ENCODE measurements around the gene FLYWCH2.

Gene FLYWCH2

DNA sequence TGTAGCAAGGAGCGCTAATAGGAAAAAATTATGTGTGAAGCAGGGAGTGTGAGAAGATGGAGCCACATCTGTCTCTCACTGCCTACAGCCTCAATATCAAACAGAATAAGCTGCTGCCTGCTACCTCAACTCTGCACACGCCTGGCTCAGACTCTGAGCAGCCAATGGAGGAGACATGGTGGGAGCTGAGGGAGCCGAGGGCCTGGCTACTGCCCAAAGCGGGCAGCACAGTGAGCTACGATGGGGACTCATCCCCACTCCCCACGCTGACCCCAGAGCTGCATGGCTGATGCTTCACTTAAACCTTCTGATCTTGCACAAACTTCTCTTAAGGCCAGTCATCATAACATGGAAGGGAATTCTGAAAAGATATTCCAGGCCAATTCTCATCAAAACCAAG is 11.1 kb upstream of the FLYWCH2 start:
- Histone ChIP-seq H3K4me3 (ENCODE audit: low read depth, low read length) (no peak overlapping the region), H3K27ac (no peak overlapping the region), H3K27me3 (ENCODE audit: insufficient read depth, low read depth, severe bottlenecking) (no peaks in the 10 kb centered on the region), H3K36me3 (no peaks in the 10 kb centered on the region), H3K9me3 (ENCODE audit: severe bottlenecking) (no peaks in the 10 kb centered on the region)
- TF ChIP-seq, protein P1, sequence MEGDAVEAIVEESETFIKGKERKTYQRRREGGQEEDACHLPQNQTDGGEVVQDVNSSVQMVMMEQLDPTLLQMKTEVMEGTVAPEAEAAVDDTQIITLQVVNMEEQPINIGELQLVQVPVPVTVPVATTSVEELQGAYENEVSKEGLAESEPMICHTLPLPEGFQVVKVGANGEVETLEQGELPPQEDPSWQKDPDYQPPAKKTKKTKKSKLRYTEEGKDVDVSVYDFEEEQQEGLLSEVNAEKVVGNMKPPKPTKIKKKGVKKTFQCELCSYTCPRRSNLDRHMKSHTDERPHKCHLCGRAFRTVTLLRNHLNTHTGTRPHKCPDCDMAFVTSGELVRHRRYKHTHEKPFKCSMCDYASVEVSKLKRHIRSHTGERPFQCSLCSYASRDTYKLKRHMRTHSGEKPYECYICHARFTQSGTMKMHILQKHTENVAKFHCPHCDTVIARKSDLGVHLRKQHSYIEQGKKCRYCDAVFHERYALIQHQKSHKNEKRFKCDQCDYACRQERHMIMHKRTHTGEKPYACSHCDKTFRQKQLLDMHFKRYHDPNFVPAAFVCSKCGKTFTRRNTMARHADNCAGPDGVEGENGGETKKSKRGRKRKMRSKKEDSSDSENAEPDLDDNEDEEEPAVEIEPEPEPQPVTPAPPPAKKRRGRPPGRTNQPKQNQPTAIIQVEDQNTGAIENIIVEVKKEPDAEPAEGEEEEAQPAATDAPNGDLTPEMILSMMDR (IDR thresholded peaks at IDR 0.05; ENCODE audit: low read depth, low read length) = no peak
- no peak for DNase-seq

DNA sequence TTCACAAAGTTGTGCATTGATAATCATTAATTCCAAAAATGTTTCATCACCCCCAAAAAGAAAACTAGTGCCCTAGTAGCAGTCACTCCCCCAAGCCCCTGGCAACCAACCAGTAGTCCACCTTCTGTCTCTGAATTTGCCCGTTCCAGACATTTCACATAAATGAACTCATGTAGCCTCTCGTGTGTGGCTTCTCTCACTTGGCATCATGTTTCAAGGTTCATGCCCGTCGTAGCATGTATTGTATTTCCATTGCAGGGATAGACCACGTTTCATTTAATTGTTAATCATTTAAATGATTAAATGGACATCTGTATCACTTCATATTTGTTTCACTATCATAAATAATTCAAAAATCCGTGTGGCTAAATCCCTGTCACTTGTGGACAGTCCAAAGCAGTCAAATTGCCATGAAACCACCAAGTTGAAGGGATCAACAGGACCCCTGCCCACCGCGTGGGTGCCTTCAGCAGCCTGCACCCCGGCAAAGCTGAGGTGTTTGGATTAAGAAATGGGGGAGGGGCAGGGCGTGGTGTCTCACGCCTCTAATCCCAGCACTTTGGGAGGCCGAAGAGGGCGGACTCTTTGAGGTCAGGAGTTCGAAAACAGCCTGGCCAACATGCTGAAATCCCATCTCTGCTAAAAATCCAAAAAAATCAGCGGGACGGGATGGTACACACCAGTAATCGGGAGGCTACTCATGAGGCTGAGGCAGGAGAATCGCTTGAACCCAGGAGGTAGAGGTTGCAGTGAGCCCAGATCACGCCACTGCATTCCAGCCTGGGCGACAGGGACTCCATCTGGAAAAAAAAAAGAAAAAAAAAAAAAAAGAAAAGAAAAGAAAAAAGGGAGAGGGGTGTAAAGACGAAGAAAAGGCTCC is 8.7 kb upstream of the FLYWCH2 start:
- H3K36me3 ChIP-seq = no peaks in the 10 kb centered on the region
- H3K4me3 ChIP-seq (ENCODE audit: low read depth, low read length) = peak overlapping the region; percentile 27
- TF ChIP-seq, protein P1 (IDR thresholded peaks at IDR 0.05; ENCODE audit: low read depth, low read length) = no peak
- H3K27me3 ChIP-seq (ENCODE audit: insufficient read depth, low read depth, severe bottlenecking) = no peaks in the 10 kb centered on the region
- peak; percentile 40 for DNase-seq
- H3K9me3 ChIP-seq (ENCODE audit: severe bottlenecking) = no peaks in the 10 kb centered on the region
- peak overlapping the region; percentile 35 for H3K27ac ChIP-seq

DNA sequence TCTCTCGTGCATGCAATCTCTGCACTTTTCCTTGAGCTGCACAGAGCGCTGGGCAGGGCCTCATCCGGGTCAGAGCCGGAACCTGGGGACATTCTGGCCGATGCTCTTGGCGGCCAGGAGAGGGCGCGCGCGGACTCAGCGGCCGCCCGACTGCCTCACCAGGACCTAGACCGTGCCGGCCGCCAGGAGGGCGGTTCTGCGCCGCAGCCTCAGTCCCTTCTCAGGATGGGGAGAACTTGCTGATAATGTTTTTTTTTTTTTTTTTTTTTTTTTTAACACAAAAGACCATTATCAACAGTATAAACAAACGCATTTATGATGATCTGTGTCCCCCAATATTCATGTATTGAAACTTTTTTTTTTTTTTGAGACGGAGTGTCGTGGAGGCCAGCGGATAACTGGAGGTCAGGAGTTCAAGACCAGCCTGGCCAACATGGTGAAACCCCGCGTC is 8.1 kb upstream of the FLYWCH2 start:
- peaks cover 2% of the 10 kb centered on the region for H3K9me3 ChIP-seq (ENCODE audit: severe bottlenecking)
- TF ChIP-seq, protein P1 (IDR thresholded peaks at IDR 0.05; ENCODE audit: low read depth, low read length) = peak; percentile 93
- DNase-seq = peak; percentile 72

DNA sequence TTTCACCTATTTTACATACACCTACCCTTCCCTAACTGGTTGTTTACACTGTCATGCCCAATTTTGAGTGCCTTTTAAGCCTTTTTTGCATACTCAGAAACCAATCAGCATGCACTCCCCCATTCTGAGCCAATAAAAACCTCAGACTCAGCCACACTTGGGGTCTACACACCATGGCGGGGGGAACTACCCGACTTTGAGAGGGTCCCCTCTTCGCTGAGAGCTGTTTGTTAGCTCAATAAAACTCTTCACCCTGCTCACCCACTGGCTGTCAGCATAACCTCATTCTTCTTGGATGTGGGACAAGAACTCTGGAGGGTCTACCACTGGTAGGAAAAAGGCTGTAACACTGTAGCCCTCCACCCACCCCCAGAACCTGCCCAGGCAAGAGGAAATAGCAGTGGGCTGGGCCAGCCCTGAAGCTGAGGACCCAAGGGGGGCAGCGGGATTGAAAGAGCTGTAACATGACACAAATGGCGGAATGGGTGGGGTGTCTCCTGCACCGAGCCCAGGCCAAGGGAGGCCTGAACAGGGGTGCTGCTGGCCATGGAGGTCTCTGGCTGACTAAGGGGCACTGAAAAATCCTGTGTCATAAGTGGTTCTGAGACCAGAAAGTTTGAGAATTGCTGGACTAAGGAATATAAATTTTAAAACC is 3.0 kb upstream of the FLYWCH2 start:
- no peaks in the 10 kb centered on the region for H3K27me3 ChIP-seq (ENCODE audit: insufficient read depth, low read depth, severe bottlenecking)
- TF ChIP-seq, protein P1 (IDR thresholded peaks at IDR 0.05; ENCODE audit: low read depth, low read length) = no peak
- no peak overlapping the region for H3K4me3 ChIP-seq (ENCODE audit: low read depth, low read length)
- H3K9me3 ChIP-seq (ENCODE audit: severe bottlenecking) = peaks cover 5% of the 10 kb centered on the region
- no peaks in the 10 kb centered on the region for H3K36me3 ChIP-seq
- no peak for DNase-seq
- no peak overlapping the region for H3K27ac ChIP-seq

More for the DNA sequence above, 8.1 kb upstream of the FLYWCH2 start:
- Histone ChIP-seq H3K4me3 (ENCODE audit: low read depth, low read length) (peak overlapping the region; percentile 27; the same call in 1 of the 2 replicates), H3K27ac (peak overlapping the region; percentile 35; the same call in 1 of the 2 replicates), H3K36me3 (no peaks in the 10 kb centered on the region), H3K27me3 (ENCODE audit: insufficient read depth, low read depth, severe bottlenecking) (no peaks in the 10 kb centered on the region)

DNA sequence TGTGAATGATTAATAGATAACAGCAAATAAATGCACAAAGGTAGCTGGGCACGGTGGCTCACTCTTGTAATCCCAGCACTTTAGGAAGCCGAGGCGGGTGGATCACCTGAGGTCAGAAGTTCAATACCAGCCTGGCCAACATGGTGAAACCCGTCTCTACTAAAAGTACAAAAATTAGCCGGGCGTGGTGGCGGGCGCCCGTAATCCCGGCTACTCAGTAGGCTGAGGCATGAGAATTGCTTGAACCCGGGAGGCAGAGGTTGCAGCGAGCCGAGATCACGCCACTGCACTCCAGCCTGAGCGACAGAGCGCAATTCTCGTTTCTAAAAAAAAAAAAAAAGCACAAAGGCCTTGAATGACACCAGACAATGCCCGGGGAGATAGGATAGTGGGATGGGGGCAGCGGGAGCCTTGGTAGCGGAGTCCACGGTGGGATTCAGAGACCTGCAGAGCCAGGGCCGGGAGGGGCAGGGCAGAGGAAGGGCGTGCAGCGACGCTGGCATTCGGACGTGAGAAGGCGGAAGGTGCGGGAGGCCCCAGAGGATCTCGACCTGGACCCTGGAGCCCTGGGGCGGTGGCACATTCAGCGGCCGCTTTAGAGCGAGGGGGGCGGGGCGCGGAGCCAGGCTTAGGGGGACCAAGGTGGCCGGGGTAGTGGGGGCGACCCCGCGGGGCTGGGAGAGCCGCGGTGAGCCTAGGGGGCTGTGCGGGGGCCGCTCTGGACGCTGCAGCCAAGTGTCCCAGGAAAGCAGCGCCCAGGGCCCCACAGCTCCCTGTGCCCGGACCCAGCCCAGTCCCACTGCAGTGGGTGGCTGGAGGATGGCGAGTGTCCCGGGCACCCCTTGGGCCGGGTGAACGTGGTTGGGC is 999 bp upstream of the FLYWCH2 start:
- Histone ChIP-seq H3K27me3 (ENCODE audit: insufficient read depth, low read depth, severe bottlenecking) (no peaks in the 10 kb centered on the region), H3K36me3 (no peaks in the 10 kb centered on the region), H3K9me3 (ENCODE audit: severe bottlenecking) (peaks cover 5% of the 10 kb centered on the region), H3K4me3 (ENCODE audit: low read depth, low read length) (peak overlapping the region; percentile 85), H3K27ac (peak overlapping the region; percentile 42; the same call in 1 of the 2 replicates)
- DNase-seq = peak; percentile 43
- TF ChIP-seq, protein P1 (IDR thresholded peaks at IDR 0.05; ENCODE audit: low read depth, low read length) = no peak

Data from WERI-Rb-1 (cell line).